HG03354 (cell line): ENCODE results near the gene ADAMTS14.

Experiments used
- ATAC-seq: cut with Tn5 transposase; IDR thresholded peaks from one replicate; pipeline ENCODE4 v1.9.1; 2021; ENCODE audit warnings: mild to moderate bottlenecking; ENCODE audit not compliant: unreplicated experiment, poor library complexity, severe bottlenecking

The ADAMTS14 gene

DNA sequence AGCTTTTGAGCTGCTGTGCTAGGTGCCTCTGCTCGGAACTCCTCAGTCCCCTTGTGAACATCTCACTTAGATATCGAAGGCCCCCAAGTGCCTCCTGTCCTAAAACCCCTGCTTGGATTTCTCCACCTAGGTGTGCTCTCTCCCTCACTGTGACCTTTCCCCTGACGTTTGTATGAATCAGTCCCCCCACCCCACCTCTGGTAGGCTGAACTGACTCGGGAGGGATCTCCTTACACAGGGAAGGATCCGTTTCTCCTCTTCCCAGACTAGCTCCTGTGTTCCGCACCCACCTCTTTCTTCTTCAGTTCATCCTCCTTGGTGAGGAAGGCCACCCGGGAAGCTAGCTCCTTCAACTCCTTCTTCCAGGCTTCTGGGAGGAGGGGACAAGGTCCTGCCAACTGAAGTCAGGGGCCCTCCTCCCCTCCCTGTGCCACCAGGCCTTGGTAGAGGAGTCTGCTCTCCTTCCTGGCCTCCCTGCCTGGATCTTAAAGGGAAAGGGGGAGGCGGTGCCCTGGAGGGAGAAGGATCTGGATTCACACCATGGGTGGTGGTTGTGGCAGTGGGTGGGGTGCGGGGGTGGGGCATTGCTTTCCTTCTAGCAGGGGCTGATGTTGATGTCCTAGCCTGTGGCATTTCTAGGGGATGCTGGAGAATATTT lies 106.1 kb downstream of the ADAMTS14 start:
- no peak for ATAC-seq

DNA sequence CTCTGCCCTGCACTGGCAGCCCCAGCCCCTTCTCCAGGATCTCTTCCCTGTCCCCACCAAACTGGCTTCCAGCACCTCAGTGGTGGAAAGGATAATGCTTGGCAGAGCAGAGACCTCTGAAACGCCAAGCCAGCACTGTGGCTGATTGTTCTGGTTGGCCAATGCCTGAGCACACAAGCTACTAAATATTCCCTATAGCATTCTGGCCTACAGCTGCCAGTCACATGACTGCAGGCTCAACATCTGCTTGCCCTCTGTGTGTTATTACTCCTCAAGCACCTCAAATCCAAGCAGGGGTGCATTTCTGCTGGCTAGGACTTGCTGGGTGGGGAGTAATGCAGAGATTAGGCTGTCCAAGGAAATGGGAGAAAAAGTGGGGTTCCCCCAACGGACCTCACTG lies 106.8 kb downstream of the ADAMTS14 start:
- ATAC-seq = no peak

- no peak for ATAC-seq
Measured at GRCh38 chr10:70779511-70780369, 107.4 kb downstream of the ADAMTS14 start.

DNA sequence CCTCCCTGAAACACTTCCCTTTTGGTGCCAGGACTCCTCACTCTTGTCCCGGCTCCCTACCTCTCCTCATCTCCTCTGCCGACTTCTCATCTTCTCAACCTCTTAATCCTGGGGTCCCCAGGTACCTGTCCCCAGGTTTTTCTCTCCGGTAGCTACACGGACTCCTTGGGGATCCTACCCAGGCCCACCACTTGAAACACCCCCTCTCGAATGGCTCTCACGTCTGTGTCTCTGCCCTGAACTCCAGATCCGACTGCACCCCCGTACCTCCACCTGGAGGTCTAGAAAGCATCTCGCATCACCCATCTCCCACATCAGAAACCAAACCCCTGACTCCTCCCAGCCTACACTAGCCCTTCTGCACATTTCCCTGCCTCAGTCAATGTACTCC lies 108.1 kb downstream of the ADAMTS14 start:
- no peak for ATAC-seq

- no peak for ATAC-seq
Measured at GRCh38 chr10:70780772-70781171, 108.5 kb downstream of the ADAMTS14 start.

GRCh38 chr10:70781461-70782051 lies 109.2 kb downstream of the ADAMTS14 start:
- ATAC-seq = no peak

DNA sequence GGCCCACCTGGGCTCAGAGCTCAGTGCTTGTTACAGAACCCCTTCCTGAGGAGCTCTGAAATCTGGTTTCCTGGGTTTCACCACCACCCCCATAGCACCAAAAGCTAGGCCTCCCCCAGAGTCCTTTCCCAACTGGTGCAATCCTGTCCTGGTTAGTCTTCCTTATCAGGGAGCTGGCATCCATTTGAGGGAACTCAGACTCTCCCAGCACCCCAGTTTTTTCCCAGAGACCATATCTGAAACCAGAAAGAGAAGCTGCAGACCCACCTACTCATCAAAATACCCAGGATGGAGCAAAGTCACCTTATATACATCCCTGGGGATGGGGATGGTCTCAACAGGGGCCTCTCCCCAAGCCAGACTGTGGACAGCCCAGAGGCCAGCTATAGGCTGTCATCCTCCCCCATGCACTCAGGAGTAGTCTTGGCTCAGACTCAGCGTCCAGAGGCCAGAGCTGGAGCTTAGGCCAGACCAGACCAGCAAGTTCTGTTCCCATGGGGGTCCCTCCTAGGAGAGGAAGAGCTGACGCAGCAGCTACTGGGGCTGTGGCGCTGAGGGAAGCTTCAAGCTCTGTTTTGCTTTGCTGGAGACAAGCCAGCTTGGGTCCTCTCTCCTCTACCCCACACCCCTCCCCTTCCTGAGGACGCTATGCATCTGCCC lies 109.9 kb downstream of the ADAMTS14 start:
- ATAC-seq = no peak

DNA sequence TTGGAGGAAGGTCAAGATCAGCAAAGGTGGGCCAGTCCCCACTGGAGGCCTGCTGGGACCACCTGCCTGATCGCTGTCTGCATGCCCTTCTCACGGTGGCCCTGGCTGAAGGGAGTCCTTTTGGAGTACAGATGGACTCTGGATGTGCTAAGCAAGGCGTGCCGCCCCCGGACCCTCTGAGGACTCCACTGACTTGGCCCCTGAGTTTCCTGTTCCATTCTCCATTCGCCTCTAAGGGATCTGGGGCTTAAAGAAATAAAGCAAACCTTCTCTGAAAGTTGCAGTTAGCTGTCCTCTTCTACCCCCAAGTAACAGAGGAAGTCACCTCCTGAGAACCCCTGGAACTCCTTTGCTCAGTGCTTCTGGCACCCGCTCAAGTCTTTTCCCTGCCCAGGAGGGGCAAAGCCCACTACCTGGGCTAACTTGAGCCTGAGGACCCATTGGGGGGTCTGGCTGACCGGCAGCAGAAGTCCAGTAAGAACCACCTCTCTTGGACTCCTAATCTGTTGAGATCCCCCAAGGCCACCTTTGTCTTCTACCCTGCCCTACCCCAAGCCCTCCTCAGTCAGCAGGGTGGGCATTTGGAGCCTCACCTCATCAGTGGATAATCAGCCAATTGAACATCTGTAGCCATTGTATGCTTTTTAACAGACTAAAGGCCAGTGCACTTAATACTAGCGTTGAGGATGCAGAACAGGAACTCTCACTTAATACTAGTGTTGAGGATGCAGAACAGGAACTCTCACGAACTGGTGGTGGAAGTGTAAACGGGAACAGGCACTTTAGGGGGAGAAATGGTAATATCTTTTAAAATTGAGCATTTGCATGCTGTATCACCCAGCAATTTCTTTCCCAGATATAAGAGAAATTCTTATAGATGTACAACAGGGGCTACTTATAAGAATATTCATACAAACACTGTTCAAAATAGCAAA lies 110.7 kb downstream of the ADAMTS14 start:
- ATAC-seq = no peak

- ATAC-seq = no peak
Measured at GRCh38 chr10:70784016-70784415, 111.7 kb downstream of the ADAMTS14 start.

DNA sequence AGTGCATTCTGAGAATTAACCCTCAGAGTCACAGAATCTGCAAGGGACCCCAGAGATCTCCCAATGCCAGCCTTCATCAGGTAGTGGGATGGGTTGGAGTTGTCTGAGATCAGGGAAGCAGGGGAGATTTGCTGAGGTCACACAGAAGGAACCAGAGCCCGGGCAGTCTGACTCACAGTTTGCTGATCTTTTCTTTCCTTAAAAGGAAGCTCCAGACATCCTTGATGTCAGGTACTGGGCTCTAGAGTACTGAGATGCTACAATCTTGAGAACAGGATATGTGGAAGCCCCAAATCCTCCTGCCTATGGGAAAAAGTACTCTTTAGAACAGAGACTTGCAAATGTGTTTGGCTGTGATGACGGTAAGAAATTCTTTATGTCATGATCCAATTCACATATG lies 112.2 kb downstream of the ADAMTS14 start:
- ATAC-seq = no peak

- ATAC-seq = no peak
Measured at GRCh38 chr10:70785190-70785589, 112.9 kb downstream of the ADAMTS14 start, which contains the start of gene TBATA. TBATA (minus strand) TSS chr10:70785377; CDS start chr10:70783379, 1,998 bp downstream.

- no peak for ATAC-seq
Measured at GRCh38 chr10:70786799-70787415, 114.6 kb downstream of the ADAMTS14 start.

- no peak for ATAC-seq
Measured at GRCh38 chr10:70791386-70792039, 119.2 kb downstream of the ADAMTS14 start.

DNA sequence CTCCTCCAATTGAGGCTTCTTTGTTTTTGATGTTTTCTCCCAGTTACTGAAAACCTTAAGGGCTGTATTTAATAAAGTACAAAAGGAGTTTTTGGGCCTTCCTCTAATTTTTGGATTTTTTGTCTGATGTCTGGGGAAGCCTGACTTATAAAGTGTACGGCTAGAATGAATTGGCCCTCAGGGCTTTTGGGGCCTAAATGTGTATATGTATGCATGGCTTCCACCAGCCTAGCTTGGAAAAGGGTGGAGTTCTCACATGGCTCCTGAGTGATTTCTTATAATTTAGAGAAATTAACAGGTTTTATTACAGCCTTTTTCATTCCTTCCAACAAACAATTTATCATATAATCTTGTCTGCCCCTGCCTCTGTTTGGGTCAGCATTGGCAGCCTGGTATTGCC lies 123.3 kb downstream of the ADAMTS14 start:
- no peak for ATAC-seq

- no peak for ATAC-seq
Measured at GRCh38 chr10:70797840-70798239, 125.5 kb downstream of the ADAMTS14 start.

DNA sequence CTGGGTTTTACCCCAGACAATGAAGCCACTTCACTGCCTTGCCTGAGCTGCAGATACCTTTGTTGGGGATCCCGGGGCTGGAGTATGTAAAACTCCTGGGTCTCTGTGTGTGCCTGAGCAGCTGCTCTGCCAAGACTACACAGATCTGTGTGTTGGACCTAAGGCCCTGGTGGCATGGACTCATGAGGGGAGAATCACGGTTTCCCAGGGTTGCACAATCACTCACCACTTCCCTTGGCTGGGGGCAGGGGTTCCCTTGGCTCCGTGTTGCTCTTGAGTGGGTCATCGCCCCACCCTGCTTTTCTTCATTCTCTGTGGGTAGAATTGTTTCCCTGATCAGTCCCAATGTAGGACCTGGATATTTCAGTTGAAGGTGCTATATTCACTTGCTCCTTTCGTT lies 126.8 kb downstream of the ADAMTS14 start:
- ATAC-seq = no peak

- no peak for ATAC-seq
Measured at GRCh38 chr10:70801854-70802253, 129.5 kb downstream of the ADAMTS14 start.

GRCh38 chr10:70803775-70804420 lies 131.6 kb downstream of the ADAMTS14 start:
- no peak for ATAC-seq
